ENCODE results near the gene PDGFB.

DNA sequence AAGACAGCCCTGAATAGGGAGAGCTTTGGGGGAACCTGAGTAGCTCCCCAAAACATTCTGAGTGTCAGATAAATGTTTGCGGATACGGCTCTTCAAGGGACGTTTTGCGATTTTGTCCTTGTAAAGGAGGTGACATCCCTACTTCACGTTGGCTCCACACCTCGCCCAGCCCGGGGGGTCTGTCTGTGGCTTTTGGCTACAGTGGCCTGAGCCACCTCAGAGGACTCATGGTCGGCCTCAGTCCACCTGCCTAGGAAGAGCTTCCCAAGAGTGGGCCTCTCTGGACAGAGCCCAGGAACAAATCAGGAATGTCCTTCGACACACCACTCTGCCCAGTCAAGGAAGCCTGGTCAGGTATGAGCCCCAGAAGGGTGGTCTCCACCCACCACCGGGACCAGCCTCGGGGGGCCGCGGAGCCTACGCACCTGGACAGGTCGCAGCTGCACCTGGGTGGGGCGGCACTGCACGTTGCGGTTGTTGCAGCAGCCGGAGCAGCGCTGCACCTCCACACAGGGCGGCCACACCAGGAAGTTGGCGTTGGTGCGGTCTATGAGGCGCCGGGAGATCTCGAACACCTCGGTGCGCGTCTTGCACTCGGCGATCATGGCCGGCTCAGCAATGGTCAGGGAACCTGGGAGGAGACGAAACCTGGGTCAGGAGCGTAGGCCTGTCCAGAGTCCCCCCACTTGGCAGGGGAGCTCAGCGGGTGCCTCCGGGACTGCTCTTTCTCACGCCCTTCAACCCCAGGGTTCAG is 13.4 kb downstream of the PDGFB start:
- TF ChIP-seq EZH2 (IDR thresholded peaks at IDR 0.05) (no peak), POLR2A (IDR thresholded peaks at IDR 0.05; ENCODE audit: borderline replicate concordance, extremely low read depth, insufficient read depth, insufficient read length) (no peak), POLR2AphosphoS5 (IDR thresholded peaks at IDR 0.05; ENCODE audit: low read depth, low read length) (no peak), RAD21 (IDR thresholded peaks at IDR 0.05; ENCODE audit: low read depth) (no peak), YY1 (IDR thresholded peaks at IDR 0.05; ENCODE audit: extremely low read depth, insufficient replicate concordance, low read depth, low read length) (no peak), ZFX (IDR thresholded peaks at IDR 0.05) (no peak), CEBPB (IDR thresholded peaks at IDR 0.05; ENCODE audit: low read depth) (no peak)
- TF ChIP-seq, protein P1, sequence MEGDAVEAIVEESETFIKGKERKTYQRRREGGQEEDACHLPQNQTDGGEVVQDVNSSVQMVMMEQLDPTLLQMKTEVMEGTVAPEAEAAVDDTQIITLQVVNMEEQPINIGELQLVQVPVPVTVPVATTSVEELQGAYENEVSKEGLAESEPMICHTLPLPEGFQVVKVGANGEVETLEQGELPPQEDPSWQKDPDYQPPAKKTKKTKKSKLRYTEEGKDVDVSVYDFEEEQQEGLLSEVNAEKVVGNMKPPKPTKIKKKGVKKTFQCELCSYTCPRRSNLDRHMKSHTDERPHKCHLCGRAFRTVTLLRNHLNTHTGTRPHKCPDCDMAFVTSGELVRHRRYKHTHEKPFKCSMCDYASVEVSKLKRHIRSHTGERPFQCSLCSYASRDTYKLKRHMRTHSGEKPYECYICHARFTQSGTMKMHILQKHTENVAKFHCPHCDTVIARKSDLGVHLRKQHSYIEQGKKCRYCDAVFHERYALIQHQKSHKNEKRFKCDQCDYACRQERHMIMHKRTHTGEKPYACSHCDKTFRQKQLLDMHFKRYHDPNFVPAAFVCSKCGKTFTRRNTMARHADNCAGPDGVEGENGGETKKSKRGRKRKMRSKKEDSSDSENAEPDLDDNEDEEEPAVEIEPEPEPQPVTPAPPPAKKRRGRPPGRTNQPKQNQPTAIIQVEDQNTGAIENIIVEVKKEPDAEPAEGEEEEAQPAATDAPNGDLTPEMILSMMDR (IDR thresholded peaks at IDR 0.05 in 2 of 3, conservative IDR thresholded peaks at IDR 0.05 in 1 of 3; ENCODE audit: borderline replicate concordance in 1 of 3, insufficient read depth in 1 of 3, low read depth in 2 of 3, low read length in 2 of 3): no peak
- TF ChIP-seq, protein P2, sequence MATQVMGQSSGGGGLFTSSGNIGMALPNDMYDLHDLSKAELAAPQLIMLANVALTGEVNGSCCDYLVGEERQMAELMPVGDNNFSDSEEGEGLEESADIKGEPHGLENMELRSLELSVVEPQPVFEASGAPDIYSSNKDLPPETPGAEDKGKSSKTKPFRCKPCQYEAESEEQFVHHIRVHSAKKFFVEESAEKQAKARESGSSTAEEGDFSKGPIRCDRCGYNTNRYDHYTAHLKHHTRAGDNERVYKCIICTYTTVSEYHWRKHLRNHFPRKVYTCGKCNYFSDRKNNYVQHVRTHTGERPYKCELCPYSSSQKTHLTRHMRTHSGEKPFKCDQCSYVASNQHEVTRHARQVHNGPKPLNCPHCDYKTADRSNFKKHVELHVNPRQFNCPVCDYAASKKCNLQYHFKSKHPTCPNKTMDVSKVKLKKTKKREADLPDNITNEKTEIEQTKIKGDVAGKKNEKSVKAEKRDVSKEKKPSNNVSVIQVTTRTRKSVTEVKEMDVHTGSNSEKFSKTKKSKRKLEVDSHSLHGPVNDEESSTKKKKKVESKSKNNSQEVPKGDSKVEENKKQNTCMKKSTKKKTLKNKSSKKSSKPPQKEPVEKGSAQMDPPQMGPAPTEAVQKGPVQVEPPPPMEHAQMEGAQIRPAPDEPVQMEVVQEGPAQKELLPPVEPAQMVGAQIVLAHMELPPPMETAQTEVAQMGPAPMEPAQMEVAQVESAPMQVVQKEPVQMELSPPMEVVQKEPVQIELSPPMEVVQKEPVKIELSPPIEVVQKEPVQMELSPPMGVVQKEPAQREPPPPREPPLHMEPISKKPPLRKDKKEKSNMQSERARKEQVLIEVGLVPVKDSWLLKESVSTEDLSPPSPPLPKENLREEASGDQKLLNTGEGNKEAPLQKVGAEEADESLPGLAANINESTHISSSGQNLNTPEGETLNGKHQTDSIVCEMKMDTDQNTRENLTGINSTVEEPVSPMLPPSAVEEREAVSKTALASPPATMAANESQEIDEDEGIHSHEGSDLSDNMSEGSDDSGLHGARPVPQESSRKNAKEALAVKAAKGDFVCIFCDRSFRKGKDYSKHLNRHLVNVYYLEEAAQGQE (IDR thresholded peaks at IDR 0.05; ENCODE audit: low read depth): no peak
- TF ChIP-seq, protein P3, sequence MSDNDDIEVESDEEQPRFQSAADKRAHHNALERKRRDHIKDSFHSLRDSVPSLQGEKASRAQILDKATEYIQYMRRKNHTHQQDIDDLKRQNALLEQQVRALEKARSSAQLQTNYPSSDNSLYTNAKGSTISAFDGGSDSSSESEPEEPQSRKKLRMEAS (IDR thresholded peaks at IDR 0.05): no peak

Measured in HCT116 (cell line).